A673 (cell line): ENCODE results near the gene SMTN. TPM values are rescaled to one million over a fixed set of nuclear protein-coding genes. Genes with fewer than 3 reads are reported as not detected.

ENCODE experiments used
- BruUV-seq: library from RNA; stranded (reverse); fragments of 400-500 nt; replicated peaks from 2 replicates; lab custom pipeline; 2021; lab: Mats Ljungman, UMichigan
- CTCF ChIA-PET: fragments of 300-600 bp; sonication (Branson Sonifier 250); formaldehyde crosslinking; loops from one replicate; lab custom pipeline; 2022; ENCODE audit warnings: antibody characterized with exemption; lab: Charles Lee
- POLR2A ChIA-PET: fragments of 300-600 bp; sonication (Branson Sonifier 250); formaldehyde crosslinking; loops from one replicate; lab custom pipeline; 2022; ENCODE audit warnings: antibody characterized with exemption; ENCODE audit not compliant: low non-redundant PET; lab: Charles Lee
- DNase-seq: peaks from one replicate; pipeline ENCODE4 v3.0.0-alpha.2; 2015; ENCODE audit warnings: low spot score
- H3K27ac ChIP-seq: fragments of 200-600 bp; sonication (generic); 2 replicates; pipeline ENCODE4 v1.5.1; 2016; ENCODE audit warnings: mixed run types, low read depth, mild to moderate bottlenecking, mixed read lengths, antibody characterized with exemption, low read length; ENCODE audit not compliant: poor library complexity, severe bottlenecking
- H3K27me3 ChIP-seq: fragments of 200-600 bp; sonication (generic); replicated peaks from 2 replicates; pipeline ENCODE4 v1.6.1; 2017; ENCODE audit warnings: mixed run types, low read depth, mild to moderate bottlenecking, mixed read lengths, antibody characterized with exemption, low read length; ENCODE audit not compliant: insufficient read depth, poor library complexity
- H3K36me3 ChIP-seq: fragments of 200-600 bp; sonication (generic); 2 replicates; pipeline ENCODE4 v1.6.1; 2016; ENCODE audit warnings: mixed run types, mild to moderate bottlenecking, mixed read lengths, antibody characterized with exemption, low read length; ENCODE audit not compliant: insufficient read depth, poor library complexity, severe bottlenecking
- H3K4me1 ChIP-seq: fragments of 200-600 bp; sonication (generic); 2 replicates; pipeline ENCODE4 v1.6.1; 2017; ENCODE audit warnings: mixed run types, mild to moderate bottlenecking, mixed read lengths, antibody characterized with exemption, low read length; ENCODE audit not compliant: insufficient read depth, poor library complexity, severe bottlenecking
- H3K4me3 ChIP-seq: fragments of 200-600 bp; sonication (generic); 2 replicates; pipeline ENCODE4 v1.5.1; 2016; ENCODE audit warnings: low read depth, mixed run types, mild to moderate bottlenecking, mixed read lengths, low read length; ENCODE audit not compliant: poor library complexity, severe bottlenecking
- H3K9me3 ChIP-seq: fragments of 200-600 bp; sonication (generic); 2 replicates; pipeline ENCODE4 v1.6.1; 2016; ENCODE audit warnings: mixed run types, low read depth, mild to moderate bottlenecking, mixed read lengths, antibody characterized with exemption, low read length; ENCODE audit not compliant: poor library complexity, severe bottlenecking
- CTCF ChIP-seq: fragments of 300-800, 200-600 bp; sonication (generic); conservative IDR thresholded peaks from 2 replicates; pipeline ENCODE4 v1.5.1; 2017; ENCODE audit warnings: low read depth, mild to moderate bottlenecking, antibody characterized with exemption, low read length, moderate library complexity, mixed read lengths
- EZH2 ChIP-seq: fragments of 200-600 bp; sonication (generic); IDR thresholded peaks from 2 replicates; pipeline ENCODE4 v1.6.1; 2017; ENCODE audit warnings: borderline replicate concordance, low read depth, mild to moderate bottlenecking, mixed read lengths, antibody characterized with exemption, low read length; ENCODE audit not compliant: poor library complexity, severe bottlenecking
- intact Hi-C: fragments of 100-400 bp; cut with micrococcal nuclease; formaldehyde crosslinking; loops from one replicate; pipeline ENCODE4 v1.10.0; 2022; ENCODE audit not compliant: unreplicated experiment
- total RNA-seq: library from RNA; stranded (reverse); gene quantifications from 2 replicates; pipeline ENCODE4 v1.2.3, GENCODE V29; 2021

Gene SMTN
- total RNA-seq, 1 experiment from 2014 or later, result 40.0 TPM

- DNase-seq, result peak; percentile 64
- CTCF ChIA-PET, result interaction anchor here (1.1 kb wide), 1 partner anchor 15 kb away, joined by 3 read pairs; the partner anchor contains the start of gene SELENOM
- Histone ChIP-seq H3K36me3 (no peaks in the 10 kb centered on the region), H3K27me3 (no peaks in the 10 kb centered on the region), H3K27ac (peak within 1 kb of the TSS; percentile 72), H3K4me3 (peak within 1 kb of the TSS; percentile 60), H3K4me1 (peaks cover 9% of the 10 kb centered on the region), H3K9me3 (no peaks in the 10 kb centered on the region)
- intact Hi-C loops, result no loop called here
- TF ChIP-seq EZH2 (no peak), CTCF (no peak)
- POLR2A ChIA-PET, result no interaction called here
- BruUV-seq, result no TSS peak
These were observed 41.6 kb downstream of the SMTN start, which contains the start of gene INPP5J for GRCh38 chr22:31122532-31123291. Gene INPP5J, plus strand, starts transcription at chr22:31122966. Its CDS starts 49 bp downstream, at chr22:31123015.

GRCh38 chr22:31123292-31123602 is 42.1 kb downstream of the SMTN start:
- ChIA-PET CTCF (no interaction called here), POLR2A (no interaction called here)
- Histone ChIP-seq H3K4me1 (peaks cover 9% of the 10 kb centered on the region), H3K9me3 (no peaks in the 10 kb centered on the region), H3K27ac (peak overlapping the region; percentile 72), H3K27me3 (no peaks in the 10 kb centered on the region), H3K36me3 (no peaks in the 10 kb centered on the region), H3K4me3 (peak overlapping the region; percentile 60)
- DNase-seq, result no peak
- TF ChIP-seq CTCF, result no peak
- no peak for TF ChIP-seq EZH2
- BruUV-seq, result no TSS peak
- intact Hi-C loops, result no loop called here

GRCh38 chr22:31124290-31124689 is 43.2 kb downstream of the SMTN start:
- H3K4me3 ChIP-seq, result no peak overlapping the region
- no peak for TF ChIP-seq CTCF
- BruUV-seq, result no TSS peak
- ChIA-PET POLR2A (no interaction called here), CTCF (no interaction called here)
- peaks cover 9% of the 10 kb centered on the region for H3K4me1 ChIP-seq
- no peak for DNase-seq
- no peaks in the 10 kb centered on the region for H3K36me3 ChIP-seq
- intact Hi-C loops, result no loop called here
- H3K27ac ChIP-seq, result no peak overlapping the region
- no peaks in the 10 kb centered on the region for H3K27me3 ChIP-seq
- H3K9me3 ChIP-seq, result no peaks in the 10 kb centered on the region
